Uterus (tissue), 2 donors: ENCODE measurements around the gene ARHGAP27.

ENCODE experiments used
- CTCF ChIP-seq, 4 experiments: fragments of 200-600 bp in 2 of 4; fragments of 450-650 bp in 2 of 4; sonication (generic) in 2 of 4; IDR thresholded peaks; one replicate each; pipeline ENCODE4 v1.5.1; 2016 to 2019; ENCODE audit warnings: antibody characterized with exemption in 4 of 4, mild to moderate bottlenecking in 2 of 4, moderate library complexity in 1 of 4
- POLR2A ChIP-seq, 2 donors: fragments of 450-650 bp; IDR thresholded peaks; one replicate each; pipeline ENCODE4 v1.6.1; 2016; ENCODE audit warnings: antibody characterized with exemption in 2 of 2, mild to moderate bottlenecking in 1 of 2, moderate library complexity in 1 of 2

GRCh38 chr17:45384789-45385262 lies 47.8 kb downstream of the ARHGAP27 start:
- TF ChIP-seq CTCF (IDR thresholded peaks at IDR 0.05) = no peak
- TF ChIP-seq POLR2A (IDR thresholded peaks at IDR 0.05) = no peak
